ENCODE data around the gene STK32A. TPM values are rescaled to one million over a fixed set of nuclear protein-coding genes. Genes with fewer than 3 reads are reported as not detected.
"Not testable (repeated sequence)": the region's sequence is repeated elsewhere in the genome, so short reads cannot be mapped to it uniquely, and the experiment has no call there.

Gene STK32A
- total RNA-seq (2014; rRNA removed; shearing (Covaris generic)), result 0.07 and 0.22 TPM in 2 replicates

- peak; percentile 61 for DNase-seq (ENCODE audit: low read depth)
Observed at GRCh38 chr5:147234825-147235635, at the start of gene STK32A. TSS of gene STK32A (plus strand) at chr5:147235026. CDS start at chr5:147239635, 4,609 bp downstream.

GRCh38 chr5:147187099-147187540 lies 47.7 kb upstream of the STK32A start:
- DNase-seq (ENCODE audit: low read depth), result no peak

GRCh38 chr5:147188200-147189108 lies 46.4 kb upstream of the STK32A start:
- peak; percentile 68 for DNase-seq (ENCODE audit: low read depth)

GRCh38 chr5:147189109-147189424 lies 45.8 kb upstream of the STK32A start:
- DNase-seq (ENCODE audit: low read depth), result no peak

- peak; percentile 30 for DNase-seq (ENCODE audit: low read depth)
Observed at GRCh38 chr5:147190331-147190730, 44.5 kb upstream of the STK32A start.

GRCh38 chr5:147193123-147193522 lies 41.7 kb upstream of the STK32A start:
- no peak for DNase-seq (ENCODE audit: low read depth)

- DNase-seq (ENCODE audit: low read depth), result no peak
Observed at GRCh38 chr5:147200004-147200403, 34.8 kb upstream of the STK32A start.

- DNase-seq (ENCODE audit: low read depth), result no peak
Observed at GRCh38 chr5:147203213-147203612, 31.6 kb upstream of the STK32A start.

- DNase-seq (ENCODE audit: low read depth), result no peak
Observed at GRCh38 chr5:147204576-147204975, 30.2 kb upstream of the STK32A start.

- DNase-seq (ENCODE audit: low read depth), result peak; percentile 19
Observed at GRCh38 chr5:147208134-147208533, 26.7 kb upstream of the STK32A start.

- DNase-seq (ENCODE audit: low read depth), result peak; percentile 73
Observed at GRCh38 chr5:147216552-147217154, 18.2 kb upstream of the STK32A start.

GRCh38 chr5:147223343-147223742 lies 11.5 kb upstream of the STK32A start:
- peak; percentile 56 for DNase-seq (ENCODE audit: low read depth)

GRCh38 chr5:147223948-147224791 lies 10.7 kb upstream of the STK32A start:
- peak; percentile 57 for DNase-seq (ENCODE audit: low read depth)

GRCh38 chr5:147225938-147226337 lies 8.9 kb upstream of the STK32A start:
- DNase-seq (ENCODE audit: low read depth), result no peak

GRCh38 chr5:147226512-147226911 lies 8.3 kb upstream of the STK32A start:
- no peak for DNase-seq (ENCODE audit: low read depth)

GRCh38 chr5:147234239-147234824 lies 494 bp upstream of the STK32A start:
- no peak for DNase-seq (ENCODE audit: low read depth)

- no peak for DNase-seq (ENCODE audit: low read depth)
Observed at GRCh38 chr5:147240266-147240985, 5.6 kb downstream of the STK32A start.

GRCh38 chr5:147243238-147243637 lies 8.4 kb downstream of the STK32A start:
- DNase-seq (ENCODE audit: low read depth), result not testable (repeated sequence)

GRCh38 chr5:147245381-147246165 lies 10.7 kb downstream of the STK32A start:
- DNase-seq (ENCODE audit: low read depth), result peak; percentile 48

All from M059J (cell line).